HG03469 (cell line): ENCODE measurements around the gene ETFB.

Experiments
- ATAC-seq: cut with Tn5 transposase; IDR thresholded peaks from one replicate; pipeline ENCODE4 v1.9.1; 2021; ENCODE audit warnings: mild to moderate bottlenecking, moderate library complexity, moderate number of reproducible peaks; ENCODE audit not compliant: unreplicated experiment

Gene ETFB

DNA sequence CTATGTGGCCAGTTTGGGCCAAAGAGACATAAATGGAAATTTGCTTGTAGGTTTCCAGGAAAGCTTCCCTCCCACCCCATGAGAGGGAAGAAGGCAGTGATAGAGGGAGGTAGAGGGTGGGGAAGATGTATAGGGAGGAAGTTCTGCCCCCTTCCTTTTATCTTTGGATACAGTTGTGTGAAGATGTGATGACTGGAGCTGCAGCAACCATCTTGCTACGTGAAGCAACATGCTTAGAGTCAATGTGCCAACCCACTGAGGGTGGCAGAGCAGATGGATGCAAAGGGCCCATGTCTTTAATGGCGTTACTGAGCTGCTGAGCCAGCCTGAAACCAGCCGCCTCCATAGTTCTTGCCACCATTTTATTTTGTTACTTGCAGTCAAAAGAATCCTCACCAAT is 35.0 kb downstream of the ETFB start:
- ATAC-seq = no peak

DNA sequence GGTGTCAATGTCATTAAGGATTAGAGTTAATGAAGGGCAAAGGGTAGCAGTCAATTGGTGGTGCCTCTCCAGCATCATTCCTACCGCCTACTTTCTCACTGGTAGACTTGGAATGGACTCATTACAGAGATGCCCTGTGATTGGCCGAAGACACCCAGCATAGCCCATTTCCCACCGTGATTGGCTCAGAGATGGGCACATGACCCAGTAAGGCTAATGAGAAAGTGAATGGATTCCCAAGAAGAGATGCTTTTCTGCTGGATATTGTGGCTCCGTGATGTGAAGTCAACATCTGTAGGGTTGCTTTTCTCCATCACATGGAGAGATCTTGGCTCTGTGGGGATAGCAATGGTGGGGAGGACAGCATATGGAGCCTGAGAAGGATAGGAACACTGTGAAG is 35.8 kb downstream of the ETFB start:
- ATAC-seq = no peak

DNA sequence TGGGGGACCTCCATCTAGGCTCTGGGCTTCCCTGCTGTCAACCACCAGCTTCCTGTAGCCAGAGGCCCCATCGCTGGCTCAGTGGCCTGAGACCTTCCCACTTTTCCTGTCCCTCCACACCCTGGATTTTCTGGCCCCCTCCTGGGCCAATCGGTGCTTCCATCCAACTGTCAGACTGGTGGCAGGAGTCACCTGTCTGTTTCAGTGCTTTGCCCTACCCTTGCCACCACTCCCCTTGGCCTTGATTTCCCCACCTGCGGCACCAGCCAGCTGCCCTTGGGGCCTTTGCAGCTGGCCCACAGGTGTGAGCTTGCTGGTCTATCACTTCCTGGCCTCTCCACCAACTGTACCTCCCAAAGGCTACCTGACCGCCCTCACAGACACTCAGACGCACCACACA is 36.8 kb downstream of the ETFB start:
- ATAC-seq = no peak

DNA sequence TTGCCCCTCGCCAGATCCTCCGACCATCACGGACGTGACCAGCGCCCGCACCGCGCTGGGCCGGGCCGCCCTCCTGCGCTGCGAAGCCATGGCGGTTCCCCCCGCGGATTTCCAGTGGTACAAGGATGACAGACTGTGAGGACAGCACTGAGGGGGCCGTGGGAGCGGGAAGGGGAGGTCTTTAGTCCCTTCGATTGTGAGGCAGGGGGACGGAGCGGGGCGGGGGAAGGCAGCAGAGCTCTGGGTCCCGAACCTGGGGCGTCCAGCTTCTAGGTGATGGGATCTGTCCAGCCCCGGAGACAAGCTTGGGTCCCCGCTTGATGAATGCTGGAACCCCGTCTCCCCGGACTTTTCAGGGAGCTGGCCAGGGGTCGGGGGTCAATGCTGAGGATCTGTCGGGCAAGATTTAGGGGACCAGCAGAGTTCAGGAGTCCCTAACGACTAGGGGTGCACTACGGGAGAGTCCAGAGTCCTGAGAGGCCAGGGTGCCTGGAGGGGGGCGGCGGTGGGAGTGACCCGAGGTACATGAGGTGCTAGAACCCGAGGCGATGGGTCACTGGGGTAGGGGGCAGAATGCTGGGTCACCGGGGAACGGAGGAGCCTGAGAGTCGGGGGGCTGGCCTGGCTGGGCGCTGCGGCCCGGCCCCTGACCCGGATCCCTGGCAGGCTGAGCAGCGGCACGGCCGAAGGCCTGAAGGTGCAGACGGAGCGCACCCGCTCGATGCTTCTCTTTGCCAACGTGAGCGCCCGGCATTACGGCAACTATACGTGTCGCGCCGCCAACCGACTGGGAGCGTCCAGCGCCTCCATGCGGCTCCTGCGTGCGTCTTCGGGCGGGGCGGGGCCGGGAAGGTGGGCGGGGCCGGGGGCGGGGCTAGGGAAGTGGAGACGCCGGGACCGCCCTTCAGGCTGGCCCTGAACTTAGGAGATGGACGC is 38.9 kb downstream of the ETFB start:
- ATAC-seq = no peak

DNA sequence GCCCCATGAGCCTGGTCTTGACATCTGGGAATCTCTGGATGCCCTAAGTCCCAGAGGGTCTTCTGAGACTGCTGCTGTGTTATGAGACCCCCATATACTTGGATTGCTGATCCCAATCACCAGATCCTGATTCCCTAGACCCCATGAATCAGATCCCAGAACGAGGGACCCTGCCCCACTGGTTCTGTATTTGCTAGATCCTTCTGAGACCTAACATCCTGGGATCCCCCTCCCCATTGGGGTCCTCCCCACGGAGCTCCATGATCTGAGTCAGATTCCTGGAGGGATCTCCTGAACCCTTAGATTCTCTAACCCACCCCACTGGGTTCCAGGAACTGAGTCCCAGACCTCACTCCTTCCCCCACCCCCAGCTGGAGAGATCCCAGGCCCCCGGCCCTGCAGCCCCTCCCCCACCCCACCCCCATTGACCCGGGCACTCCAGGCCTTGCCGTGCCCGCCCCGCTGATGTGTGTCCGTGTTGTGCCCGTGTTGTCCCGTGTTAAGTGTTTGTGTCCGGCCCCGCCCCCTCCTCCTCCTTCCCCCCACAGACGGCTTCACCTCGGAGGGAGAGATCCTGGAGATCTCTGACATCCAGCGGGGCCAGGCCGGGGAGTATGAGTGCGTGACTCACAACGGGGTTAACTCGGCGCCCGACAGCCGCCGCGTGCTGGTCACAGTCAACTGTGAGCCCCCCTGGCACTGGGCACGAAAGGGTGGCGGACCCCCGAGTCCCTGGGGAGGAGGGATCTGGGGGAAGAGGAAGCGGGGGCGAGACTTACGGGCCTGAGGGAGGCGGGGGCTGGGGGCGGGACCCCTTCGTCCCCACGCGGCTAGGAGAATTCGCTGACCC is 39.7 kb downstream of the ETFB start:
- no peak for ATAC-seq

DNA sequence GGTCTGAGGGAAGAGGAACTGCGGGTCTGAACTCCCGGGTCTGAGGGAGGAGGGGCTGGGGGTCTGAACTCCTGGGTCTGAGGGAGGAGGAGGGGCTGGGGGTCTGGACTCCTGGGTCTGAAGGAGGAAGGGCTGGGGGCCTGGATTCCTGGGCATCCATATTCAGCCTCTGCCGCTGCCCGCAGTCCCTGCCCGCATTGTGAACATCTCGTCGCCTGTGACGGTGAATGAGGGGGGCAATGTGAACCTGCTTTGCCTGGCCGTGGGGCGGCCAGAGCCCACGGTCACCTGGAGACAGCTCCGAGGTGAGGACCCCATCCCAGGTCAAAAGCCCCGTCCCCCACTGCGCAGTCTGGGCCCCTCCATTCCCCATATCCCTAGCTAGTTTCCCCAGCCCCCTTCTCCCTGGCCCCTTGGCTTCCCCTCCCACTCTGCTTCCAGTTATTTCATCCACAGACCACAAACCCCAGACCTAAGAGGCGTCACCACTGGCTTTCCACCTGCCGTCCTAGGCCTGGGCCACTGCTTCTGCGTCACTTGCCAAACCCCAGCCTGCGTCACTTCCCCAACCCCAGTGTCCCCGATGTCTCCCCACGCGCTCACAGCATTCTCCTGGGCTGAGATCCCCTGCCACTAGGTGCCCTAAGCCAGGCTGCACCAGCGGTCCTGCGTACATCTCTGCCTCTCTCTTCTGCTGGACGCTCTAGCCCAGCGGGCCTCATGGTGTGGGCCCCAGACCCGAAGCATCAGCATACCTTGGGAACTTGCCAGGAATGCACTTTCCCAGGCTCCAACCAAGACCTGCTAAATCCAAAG is 40.8 kb downstream of the ETFB start:
- no peak for ATAC-seq

DNA sequence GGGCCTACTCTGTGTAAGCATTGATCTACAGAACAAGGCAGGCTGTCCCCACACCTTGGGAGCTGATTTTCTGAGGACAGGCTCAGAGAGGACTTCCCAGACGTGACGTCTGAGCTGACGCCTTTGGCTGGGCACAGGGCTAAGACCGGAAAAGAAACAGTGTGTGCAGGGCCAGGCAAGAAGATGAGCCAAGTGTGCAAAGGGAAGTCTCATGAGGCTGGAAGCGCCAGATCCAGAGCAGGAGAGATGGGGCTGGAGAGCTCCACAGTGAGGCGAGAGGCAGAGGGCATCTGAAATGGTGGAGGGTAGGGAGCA is 42.1 kb downstream of the ETFB start:
- no peak for ATAC-seq

DNA sequence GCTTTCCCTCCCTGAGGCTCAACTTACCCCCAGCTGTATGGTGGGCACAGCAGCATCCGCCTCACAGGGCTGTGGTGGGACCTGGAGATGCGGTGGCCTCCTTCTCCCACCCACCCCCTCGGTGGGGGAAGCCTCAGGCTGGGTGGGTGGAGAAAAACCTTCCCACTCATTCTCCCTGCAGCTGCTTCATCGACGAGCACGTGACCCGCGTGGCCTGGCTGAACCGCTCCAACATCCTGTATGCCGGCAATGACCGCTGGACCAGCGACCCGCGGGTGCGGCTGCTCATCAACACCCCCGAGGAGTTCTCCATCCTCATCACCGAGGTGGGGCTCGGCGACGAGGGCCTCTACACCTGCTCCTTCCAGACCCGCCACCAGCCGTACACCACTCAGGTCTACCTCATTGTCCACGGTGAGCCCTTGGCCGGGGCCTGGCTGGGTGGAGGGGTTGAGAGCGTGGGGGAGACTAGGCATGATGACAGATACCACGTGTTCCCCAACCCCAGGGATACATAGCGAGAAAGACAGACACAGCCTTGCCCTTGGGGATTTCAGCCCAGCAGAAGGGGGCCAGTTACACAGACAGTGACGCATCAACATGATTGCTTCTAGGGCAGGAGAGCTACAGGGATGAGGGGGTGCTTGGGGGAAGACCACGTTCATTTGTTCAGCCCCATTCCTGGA is 42.6 kb downstream of the ETFB start:
- ATAC-seq = no peak

DNA sequence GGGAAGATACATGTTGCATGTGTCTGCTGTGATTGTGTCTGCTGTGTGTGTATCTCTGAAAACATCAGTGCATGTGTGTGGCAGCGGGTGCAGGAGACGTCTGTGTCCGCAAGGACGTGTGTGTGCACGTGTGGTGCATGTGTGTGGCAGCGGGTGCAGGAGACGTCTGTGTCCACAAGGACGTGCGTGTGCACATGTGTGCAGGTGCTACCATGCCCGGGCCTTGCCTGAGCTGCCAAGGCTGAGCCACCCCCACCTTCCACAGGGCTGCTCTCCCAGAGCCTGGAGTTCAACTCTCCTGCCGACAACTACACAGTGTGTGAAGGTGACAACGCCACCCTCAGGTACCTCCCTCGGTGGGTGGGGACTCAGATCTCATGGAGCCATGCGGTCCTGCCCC is 44.4 kb downstream of the ETFB start:
- ATAC-seq = no peak

DNA sequence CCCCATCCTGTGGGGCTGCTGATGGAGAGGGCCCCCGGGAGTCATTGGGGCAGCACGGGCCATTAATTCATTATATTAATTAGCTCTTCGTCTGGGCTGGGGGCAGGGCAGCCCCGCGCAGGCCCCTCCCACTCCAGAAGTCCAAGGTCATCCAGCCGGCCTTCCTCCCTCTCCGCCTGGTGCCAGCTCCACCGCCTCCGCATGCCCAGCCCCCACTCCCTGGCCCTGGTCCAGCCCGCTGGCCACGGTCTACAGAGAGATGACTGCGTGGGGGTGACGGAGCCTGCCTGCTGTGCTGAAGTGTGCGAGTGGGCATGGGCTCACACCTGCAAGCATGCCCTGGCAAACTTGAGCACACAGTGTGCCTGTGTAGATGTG is 45.9 kb downstream of the ETFB start:
- ATAC-seq = no peak

DNA sequence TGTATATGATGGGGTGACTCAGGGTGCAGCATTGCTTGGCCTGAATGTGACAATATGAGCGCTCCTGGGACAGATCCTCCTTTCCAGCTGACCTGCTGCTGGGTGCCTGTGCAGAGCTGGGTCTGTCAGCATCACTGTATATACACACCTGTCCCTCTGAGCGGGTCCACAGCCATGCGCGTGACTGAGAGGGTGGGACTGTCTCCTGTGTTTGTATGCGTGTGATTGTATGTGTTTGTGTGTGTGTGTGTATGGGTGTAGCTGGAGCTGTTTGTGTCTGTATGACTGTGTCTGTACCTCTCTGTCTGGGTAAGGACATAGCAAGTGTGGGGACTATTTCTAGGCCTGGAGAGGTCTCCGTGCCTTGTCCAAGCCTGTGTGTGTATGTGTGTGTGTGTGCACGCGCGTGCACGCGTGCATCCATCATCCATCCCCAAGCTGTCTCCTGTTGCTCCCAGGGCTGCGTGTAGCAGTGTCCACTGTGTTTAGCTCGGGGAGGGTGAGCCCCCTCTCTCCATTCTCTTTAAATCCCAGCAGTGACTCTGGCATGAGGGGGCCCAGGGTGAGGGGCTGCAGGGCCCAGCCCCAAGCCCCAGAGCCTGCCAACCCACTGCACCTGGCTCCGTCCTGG is 46.4 kb downstream of the ETFB start:
- no peak for ATAC-seq

DNA sequence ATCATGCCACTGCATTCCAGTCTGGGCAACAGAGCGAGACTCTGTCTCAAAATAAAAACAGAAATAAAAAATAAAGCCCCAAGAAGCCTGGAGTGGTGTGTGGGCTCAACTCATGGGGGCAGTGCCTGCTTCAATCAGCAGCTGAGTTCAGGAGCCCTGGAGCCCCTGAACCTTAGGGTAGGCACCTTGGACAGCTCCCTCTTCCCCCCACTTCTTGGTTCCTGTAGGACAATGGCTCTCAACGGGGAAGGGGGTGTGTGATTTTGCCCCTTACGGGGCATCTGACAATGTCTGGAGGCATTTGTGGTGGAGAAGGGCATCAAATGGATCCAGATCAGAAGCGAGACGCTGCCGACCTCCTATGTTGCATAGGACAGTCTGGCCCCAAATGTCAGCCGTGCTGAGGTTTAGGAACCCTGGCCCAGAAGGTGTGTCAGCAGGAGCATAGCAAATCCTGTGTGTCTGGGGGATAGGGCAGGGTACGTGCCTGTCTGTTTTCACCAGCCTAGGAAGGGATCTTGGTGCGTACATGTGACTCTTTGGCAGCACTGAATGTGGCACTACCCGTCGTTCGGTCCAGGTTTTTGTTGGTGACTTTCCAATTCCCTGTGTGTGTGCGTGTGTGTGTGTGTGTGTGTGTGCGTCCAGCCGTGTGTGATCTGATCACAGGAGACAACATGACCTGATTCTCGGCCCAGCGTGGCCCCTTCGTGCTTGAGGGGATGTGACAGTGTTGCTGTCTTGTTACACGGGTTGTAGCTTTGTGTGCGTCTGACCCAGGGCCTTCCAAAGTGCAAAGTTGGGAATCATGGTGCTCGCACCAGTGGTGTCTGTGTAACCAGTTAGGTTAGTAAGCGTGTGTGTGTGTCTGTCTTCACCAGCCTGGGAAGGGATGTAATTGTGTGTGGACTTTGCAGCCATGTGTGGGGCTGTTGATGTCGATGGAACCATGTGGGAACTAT is 47.2 kb downstream of the ETFB start:
- no peak for ATAC-seq

DNA sequence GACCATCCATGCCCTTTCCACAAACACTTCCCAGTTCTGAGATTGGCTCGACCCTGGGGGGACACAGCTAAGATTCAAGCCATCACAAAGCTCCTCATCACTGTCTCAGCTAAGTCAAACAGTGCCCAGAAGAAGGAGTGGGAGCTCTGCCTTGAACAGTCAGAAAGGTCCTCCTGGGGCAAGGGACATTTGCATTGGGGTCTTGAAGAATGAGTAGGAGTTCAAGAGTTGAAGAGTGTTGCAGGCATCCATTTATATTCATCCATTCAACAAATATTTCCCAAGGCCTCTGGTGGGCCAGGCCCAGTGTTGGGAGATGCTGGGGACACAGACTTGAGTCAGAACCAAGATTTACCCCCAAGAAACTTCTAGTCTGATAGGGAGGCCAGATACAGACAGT is 48.2 kb downstream of the ETFB start:
- ATAC-seq = no peak

DNA sequence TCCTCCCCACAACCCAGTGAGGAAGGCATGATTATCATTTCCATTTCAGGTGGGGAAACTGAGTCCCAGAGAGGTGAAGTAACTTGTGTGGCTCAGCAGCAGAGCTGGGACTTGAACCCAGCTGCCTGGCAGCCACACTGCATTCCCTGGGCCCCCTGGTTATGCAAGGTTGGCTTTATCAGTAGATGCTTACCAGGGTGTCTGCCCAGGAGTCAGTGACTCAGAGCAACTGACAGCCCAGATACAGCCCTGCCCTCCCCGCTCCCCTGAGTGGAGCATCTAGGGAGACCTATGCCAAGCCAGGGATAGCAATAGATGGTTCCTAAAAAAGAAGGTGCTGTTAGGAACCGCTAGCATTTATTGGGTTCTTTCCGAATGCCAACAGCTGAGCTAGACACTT is 48.8 kb downstream of the ETFB start:
- no peak for ATAC-seq

DNA sequence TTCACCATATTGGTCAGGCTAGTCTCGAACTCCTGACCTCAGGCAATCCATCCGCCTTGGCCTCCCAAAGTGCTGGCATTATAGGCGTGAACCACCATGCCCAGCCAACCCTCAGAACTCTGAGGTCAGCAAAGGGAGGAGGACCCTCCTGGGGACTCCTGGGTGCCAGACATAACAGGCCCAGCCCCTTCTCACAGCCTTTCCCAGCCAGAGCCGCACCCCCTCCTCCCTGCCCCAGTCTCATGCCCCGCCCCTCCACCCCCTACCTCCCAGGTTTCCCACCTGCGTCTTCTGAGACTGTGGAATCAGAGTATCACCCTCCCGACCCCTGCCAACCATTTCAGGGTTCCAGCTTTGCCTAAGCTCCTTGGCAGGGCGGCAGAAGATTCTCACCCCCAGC is 49.5 kb downstream of the ETFB start:
- ATAC-seq = no peak

DNA sequence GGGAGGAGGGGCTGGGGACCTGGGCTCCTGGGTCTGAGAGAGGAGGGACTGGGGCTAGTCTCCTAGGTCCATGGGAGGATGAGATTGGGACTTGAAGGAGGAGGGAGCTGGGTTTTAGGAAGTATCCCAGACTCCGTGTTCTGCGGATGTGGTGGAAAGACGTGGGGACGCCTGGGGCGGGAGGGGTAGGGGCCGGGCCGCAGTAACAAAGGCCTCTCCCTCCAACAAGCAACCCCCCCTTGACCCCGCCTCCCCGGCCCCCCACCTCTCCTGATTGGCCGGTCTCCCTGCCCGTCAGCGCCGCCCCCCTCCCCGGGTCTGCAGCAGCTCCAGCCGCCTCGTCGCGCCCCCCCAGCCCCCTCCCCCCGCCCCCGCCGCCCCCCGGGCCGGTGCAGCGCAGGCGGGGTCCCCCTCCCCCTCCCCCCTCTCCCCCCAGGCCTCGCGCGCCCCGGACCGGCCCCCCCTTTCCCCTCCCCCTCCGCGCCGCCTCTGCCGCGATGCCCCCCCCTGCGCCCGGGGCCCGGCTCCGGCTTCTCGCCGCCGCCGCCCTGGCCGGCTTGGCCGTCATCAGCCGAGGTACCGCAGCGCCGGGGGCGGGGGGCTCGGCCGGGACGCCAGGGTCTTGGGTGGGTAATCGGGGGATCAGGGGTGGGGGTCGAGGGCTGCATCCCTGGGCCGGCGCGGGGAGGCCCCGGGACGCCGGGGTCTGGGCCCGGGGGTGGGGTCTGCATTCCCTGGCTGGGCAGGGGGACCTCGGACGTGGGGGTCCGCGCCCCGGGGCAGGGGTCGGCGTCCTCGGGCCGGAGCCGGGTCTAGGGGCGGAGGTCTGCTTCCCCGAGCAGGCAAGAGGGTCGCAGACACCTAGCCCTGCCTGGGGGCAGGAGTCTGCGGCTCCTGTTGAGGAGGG is 54.6 kb downstream of the ETFB start, which contains the start of gene IGLON5:
Gene IGLON5 (plus strand): TSS at position 294 of the 907 bp plus-strand sequence. CDS start 204 bp downstream, at position 498.
- no peak for ATAC-seq

DNA sequence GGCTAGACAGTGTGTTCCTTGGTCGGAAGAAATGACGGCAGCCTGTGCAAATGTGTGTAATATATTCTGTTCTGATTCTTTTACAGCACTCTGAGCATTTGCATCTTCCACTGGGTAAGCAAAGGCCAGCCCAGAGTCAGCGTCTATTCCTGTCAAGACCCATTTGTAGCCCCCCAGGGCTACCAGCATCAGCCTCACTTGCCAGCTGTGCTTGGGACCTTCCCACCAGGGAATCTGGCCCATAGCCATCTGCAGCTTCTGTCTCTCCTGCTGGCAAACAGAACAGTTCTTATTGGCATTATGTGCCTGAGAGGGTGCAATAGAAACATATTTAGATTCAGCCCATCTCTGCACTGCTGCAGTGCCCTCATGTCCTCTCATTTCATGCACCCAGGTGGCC is 60.7 kb downstream of the ETFB start:
- ATAC-seq = no peak

DNA sequence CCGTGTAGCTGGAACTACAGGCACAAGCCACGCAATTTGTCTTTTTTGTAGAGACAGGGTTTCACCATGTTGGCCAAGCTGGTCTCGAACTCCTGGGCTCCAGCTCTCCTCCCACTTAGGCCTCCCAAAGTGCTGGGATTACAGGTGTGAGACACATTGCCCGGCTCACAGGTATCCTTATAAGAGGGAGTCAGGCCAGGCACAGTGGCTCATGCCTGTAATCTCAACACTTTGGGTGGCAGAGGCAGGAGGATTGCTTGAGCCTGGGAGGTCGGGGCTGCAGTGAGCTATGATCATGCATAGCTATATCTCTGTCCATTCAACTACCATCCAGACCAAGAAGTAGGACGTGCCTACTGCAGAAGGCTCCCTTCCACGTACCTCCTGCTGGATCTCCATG is 64.9 kb downstream of the ETFB start:
- no peak for ATAC-seq
